ENCODE data around the gene SVOPL.

DNA sequence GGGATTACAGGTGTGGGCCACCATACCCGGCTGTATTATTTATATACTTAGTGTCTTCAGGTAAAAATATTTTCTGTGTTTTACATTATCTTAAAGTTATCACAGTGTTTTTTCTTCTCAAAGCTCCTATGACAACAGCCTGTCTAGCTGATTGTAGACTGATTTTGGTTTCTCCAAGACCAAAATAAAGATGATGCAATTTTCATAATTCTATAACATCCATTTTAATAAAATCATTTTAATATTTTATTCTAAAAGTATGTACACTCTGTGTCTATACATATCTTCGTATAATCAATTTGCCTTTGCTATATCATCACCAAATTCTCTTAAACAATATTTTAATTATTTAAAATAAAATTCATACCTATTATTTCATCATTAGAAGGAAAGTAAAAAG is 132.5 kb downstream of the SVOPL start:
- no peak for TF ChIP-seq CTCF (IDR thresholded peaks at IDR 0.05)
- no peak for TF ChIP-seq POLR2A (IDR thresholded peaks at IDR 0.05)
- TF ChIP-seq EP300 (IDR thresholded peaks at IDR 0.05): no peak
- no peak for TF ChIP-seq POLR2AphosphoS5 (IDR thresholded peaks at IDR 0.05)

Data from suprapubic skin (tissue), 4 donors.